GM12878 (cell line): ENCODE measurements around the gene MRPS18B. TPM values are rescaled to one million over a fixed set of nuclear protein-coding genes. Genes with fewer than 3 reads are reported as not detected.
A peak's percentile ranks its signal among the peaks of the same experiment; 100 is the strongest.

ENCODE experiments used
- CBX3 ChIP-seq: fragments of 200-600 bp; sonication (generic); IDR thresholded peaks from 2 replicates; pipeline ENCODE4 v1.6.1; 2016; ENCODE audit warnings: low read depth, borderline replicate concordance
- GABPA ChIP-seq: IDR thresholded peaks from 2 replicates; pipeline ENCODE4 v1.6.1; 2014; ENCODE audit warnings: antibody characterized with exemption, low read depth, mild to moderate bottlenecking, inconsistent platforms
- NFYB ChIP-seq: IDR thresholded peaks from 2 replicates; pipeline ENCODE4 v1.6.1; 2011; ENCODE audit warnings: low read depth, mild to moderate bottlenecking, low read length, improper control_type of control experiment, moderate library complexity; ENCODE audit not compliant: insufficient read depth
- PRDM15 ChIP-seq: fragments of 450-650 bp; formaldehyde crosslinking; IDR thresholded peaks from 2 replicates; pipeline ENCODE4 v1.4.0; 2020; ENCODE audit warnings: mild to moderate bottlenecking, moderate library complexity
- RELA ChIP-seq: fragments of 450-650 bp; IDR thresholded peaks from 2 replicates; pipeline ENCODE4 v1.8.0; 2014; ENCODE audit warnings: borderline replicate concordance; ENCODE audit not compliant: partially characterized antibody
- SIX5 ChIP-seq: IDR thresholded peaks from 2 replicates; pipeline ENCODE4 v1.6.1; 2011; ENCODE audit warnings: mild to moderate bottlenecking, low read depth, low read length, moderate library complexity; ENCODE audit not compliant: severe bottlenecking
- SMC3 ChIP-seq: IDR thresholded peaks from 2 replicates; pipeline ENCODE4 v1.6.1; 2011; ENCODE audit warnings: low read length, improper control_type of control experiment, borderline replicate concordance
- SRF ChIP-seq, 2 experiments: IDR thresholded peaks; 2 replicates each; pipeline ENCODE4 v1.6.1; 2011; ENCODE audit warnings: low read depth in 2 of 2, low read length in 2 of 2, mild to moderate bottlenecking in 1 of 2, moderate library complexity in 1 of 2
- ZBTB40 ChIP-seq: fragments of 450-650 bp; IDR thresholded peaks from 2 replicates; pipeline ENCODE4 v1.6.1; 2016; ENCODE audit warnings: mild to moderate bottlenecking, moderate library complexity, borderline replicate concordance
- ZNF217 ChIP-seq: fragments of 450-650 bp; IDR thresholded peaks from 2 replicates; pipeline ENCODE4 v1.6.1; 2017; ENCODE audit warnings: antibody characterized with exemption, mild to moderate bottlenecking
- ZNF24 ChIP-seq: fragments of 450-650 bp; IDR thresholded peaks from 2 replicates; pipeline ENCODE4 v1.6.1; 2017; ENCODE audit warnings: antibody characterized with exemption, mild to moderate bottlenecking
- ZNF274 ChIP-seq: IDR thresholded peaks from one replicate; pipeline ENCODE4 v1.8.0; 2011; ENCODE audit not compliant: insufficient read length, insufficient read depth
- ZNF384 ChIP-seq: IDR thresholded peaks from 2 replicates; pipeline ENCODE4 v1.6.1; 2012; ENCODE audit warnings: low read depth, mild to moderate bottlenecking, low read length, improper control_type of control experiment, borderline replicate concordance
- ZSCAN29 ChIP-seq: fragments of 450-650 bp; IDR thresholded peaks from 2 replicates; pipeline ENCODE4 v1.6.1; 2017; ENCODE audit warnings: mild to moderate bottlenecking, moderate library complexity
- polyA plus RNA-seq, 11 experiments: library from polyadenylated mRNA; depleted of rRNA in 4 of 11; unstranded in 6 of 11; stranded (reverse) in 5 of 11; fragments of >200 nt; fragmentation: Nextera tagmentation in 4 of 11; fragmentation: Illumina TruSeq in 1 of 11; extraction: Ambion mirVana in 4 of 11; extraction: Trizol in 1 of 11; gene quantifications; 1 replicate in 1 of 11; 2 replicates in 10 of 11; pipeline versions ENCODE4 v1.2.1 to v1.2.3, GENCODE V29; 2011 to 2016; ENCODE audit warnings: inconsistent platforms in 2 of 11, missing spikeins in 2 of 11, low read depth in 1 of 11
- total RNA-seq, 4 experiments: library from RNA; depleted of rRNA in 3 of 4; stranded (reverse); fragments of >200 nt in 3 of 4; fragmentation: Illumina TruSeq in 1 of 4; extraction: Trizol in 1 of 4; gene quantifications; 2 replicates each; pipeline versions ENCODE4 v1.2.1 to v1.2.3, GENCODE V29; 2013 to 2021
- TF ChIP-seq, protein P1 (sequence below): fragments of 450-650 bp; IDR thresholded peaks from 2 replicates; pipeline ENCODE4 v1.6.1; 2016; ENCODE audit warnings: mild to moderate bottlenecking
- TF ChIP-seq, protein P2 (sequence below): fragments of 450-650 bp; IDR thresholded peaks from 2 replicates; pipeline ENCODE4 v1.6.1; 2017; ENCODE audit warnings: mild to moderate bottlenecking

MRPS18B gene
- total and polyA plus RNA-seq, 10 of the 15 experiments (the other 5 are each of a cell fraction or from before 2014, with no cell fraction given) = 80.9 to 259 (median 140) TPM

DNA sequence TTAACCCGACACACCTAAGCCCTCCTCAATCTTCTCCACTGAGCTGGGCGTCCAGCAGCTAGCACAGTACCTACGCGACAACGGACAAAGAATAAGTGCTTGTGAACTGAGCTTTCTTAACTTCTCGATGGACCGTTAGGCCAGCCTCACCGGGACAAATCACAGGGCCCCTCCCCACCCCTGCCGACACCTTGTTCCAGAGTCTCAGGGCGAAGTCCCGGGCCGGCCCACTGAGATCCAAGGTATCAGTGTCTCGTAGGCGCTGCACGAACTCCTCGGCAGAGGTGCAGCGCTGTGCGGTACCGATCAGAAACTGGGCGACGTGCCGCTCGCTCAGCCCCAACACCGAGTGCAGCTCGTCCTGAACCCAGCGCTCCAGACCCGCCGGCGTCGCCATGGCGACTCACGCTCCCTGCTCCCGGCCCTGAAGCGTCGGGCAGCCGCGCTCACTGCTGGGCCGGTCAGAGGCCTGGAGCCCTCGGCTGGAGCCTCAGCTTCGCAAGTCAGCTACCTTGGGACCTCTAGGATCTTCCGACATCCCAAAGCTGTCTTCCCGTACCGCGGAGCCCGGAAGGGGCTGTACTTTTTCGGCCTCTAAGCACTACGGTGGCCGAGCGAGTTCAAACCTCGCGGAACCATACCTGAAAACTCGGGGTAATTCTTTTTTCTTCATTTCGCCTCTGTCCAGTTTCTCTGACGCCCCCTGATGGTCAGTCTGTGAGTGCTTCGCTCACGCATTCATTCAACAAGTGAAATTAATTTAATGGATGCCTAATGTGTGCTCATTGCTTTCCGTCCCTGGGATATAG is 55.0 kb downstream of the MRPS18B start, which contains the start of gene DHX16 (continued):
- TF ChIP-seq, protein P1, sequence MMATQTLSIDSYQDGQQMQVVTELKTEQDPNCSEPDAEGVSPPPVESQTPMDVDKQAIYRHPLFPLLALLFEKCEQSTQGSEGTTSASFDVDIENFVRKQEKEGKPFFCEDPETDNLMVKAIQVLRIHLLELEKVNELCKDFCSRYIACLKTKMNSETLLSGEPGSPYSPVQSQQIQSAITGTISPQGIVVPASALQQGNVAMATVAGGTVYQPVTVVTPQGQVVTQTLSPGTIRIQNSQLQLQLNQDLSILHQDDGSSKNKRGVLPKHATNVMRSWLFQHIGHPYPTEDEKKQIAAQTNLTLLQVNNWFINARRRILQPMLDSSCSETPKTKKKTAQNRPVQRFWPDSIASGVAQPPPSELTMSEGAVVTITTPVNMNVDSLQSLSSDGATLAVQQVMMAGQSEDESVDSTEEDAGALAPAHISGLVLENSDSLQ = 0 out of 2 replicates have a peak, but pooled peaks have one; percentile 12
- TF ChIP-seq ZNF274 = no peak
- TF ChIP-seq SIX5 = peak; percentile 37
- TF ChIP-seq, protein P2, sequence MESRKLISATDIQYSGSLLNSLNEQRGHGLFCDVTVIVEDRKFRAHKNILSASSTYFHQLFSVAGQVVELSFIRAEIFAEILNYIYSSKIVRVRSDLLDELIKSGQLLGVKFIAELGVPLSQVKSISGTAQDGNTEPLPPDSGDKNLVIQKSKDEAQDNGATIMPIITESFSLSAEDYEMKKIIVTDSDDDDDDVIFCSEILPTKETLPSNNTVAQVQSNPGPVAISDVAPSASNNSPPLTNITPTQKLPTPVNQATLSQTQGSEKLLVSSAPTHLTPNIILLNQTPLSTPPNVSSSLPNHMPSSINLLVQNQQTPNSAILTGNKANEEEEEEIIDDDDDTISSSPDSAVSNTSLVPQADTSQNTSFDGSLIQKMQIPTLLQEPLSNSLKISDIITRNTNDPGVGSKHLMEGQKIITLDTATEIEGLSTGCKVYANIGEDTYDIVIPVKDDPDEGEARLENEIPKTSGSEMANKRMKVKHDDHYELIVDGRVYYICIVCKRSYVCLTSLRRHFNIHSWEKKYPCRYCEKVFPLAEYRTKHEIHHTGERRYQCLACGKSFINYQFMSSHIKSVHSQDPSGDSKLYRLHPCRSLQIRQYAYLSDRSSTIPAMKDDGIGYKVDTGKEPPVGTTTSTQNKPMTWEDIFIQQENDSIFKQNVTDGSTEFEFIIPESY = no peak
- TF ChIP-seq ZBTB40 = peak; percentile 73; the same call in 1 of the 2 replicates
- TF ChIP-seq SRF (IDR thresholded peaks at IDR 0.05; ENCODE audit: low read depth in 2 of 2, low read length in 2 of 2) = no peak
- TF ChIP-seq GABPA = peak; percentile 80
- peak; percentile 60 for TF ChIP-seq ZSCAN29
- peak; percentile 64; the same call in 1 of the 2 replicates for TF ChIP-seq SMC3
- TF ChIP-seq ZNF24 = peak; percentile 95
- no peak for TF ChIP-seq PRDM15 (CRISPR knock-in tag)
- peak; percentile 52; the same call in 1 of the 2 replicates for TF ChIP-seq ZNF384
- no peak for TF ChIP-seq ZNF217
- TF ChIP-seq RELA = peak; percentile 35
- no peak for TF ChIP-seq CBX3
- no peak for TF ChIP-seq NFYB
